CD14-positive monocyte (primary cell): ENCODE results near the gene SLC44A4. TPM values are rescaled to one million over a fixed set of nuclear protein-coding genes. Genes with fewer than 3 reads are reported as not detected.
"Not testable (repeated sequence)": the region's sequence is repeated elsewhere in the genome, so short reads cannot be mapped to it uniquely, and the experiment has no call there.

Source experiments
- DNase-seq, 3 donors: peaks; one replicate each; pipeline ENCODE4 v3.0.0-alpha.2; 2011 to 2022
- H2AFZ ChIP-seq: 2 replicates; pipeline ENCODE4 v1.6.0; 2012; ENCODE audit warnings: mild to moderate bottlenecking, low read depth, low read length, inconsistent platforms; ENCODE audit not compliant: insufficient read depth, poor library complexity, severe bottlenecking
- H3K27ac ChIP-seq, 2 donors: 1 replicate in 1 of 2; 2 replicates in 1 of 2; pipeline ENCODE4 v1.5.1; 2012 to 2013; ENCODE audit warnings: low read length in 2 of 2, control low read depth in 1 of 2, inconsistent platforms in 1 of 2, low read depth in 1 of 2, mild to moderate bottlenecking in 1 of 2
- H3K27me3 ChIP-seq, 2 donors: one replicate each; pipeline versions ENCODE4 v1.6.0 to v1.6.1; 2011 to 2013; ENCODE audit warnings: low read length in 2 of 2; ENCODE audit not compliant: control insufficient read depth in 2 of 2, insufficient read depth in 2 of 2
- H3K36me3 ChIP-seq, 2 donors: replicated peaks in 1 of 2; 1 replicate in 1 of 2; 2 replicates in 1 of 2; pipeline versions ENCODE4 v1.5.1 to v1.6.1; 2012 to 2013; ENCODE audit warnings: low read length in 2 of 2, control low read depth in 1 of 2, inconsistent platforms in 1 of 2, mild to moderate bottlenecking in 1 of 2; ENCODE audit not compliant: insufficient read depth in 2 of 2, control insufficient read depth in 1 of 2
- H3K4me1 ChIP-seq, 2 donors: 1 replicate in 1 of 2; 2 replicates in 1 of 2; pipeline versions ENCODE4 v1.5.1 to v1.6.1; 2012 to 2013; ENCODE audit warnings: low read length in 2 of 2, control low read depth in 1 of 2, inconsistent platforms in 1 of 2, mild to moderate bottlenecking in 1 of 2, moderate library complexity in 1 of 2; ENCODE audit not compliant: insufficient read depth in 2 of 2, control insufficient read depth in 1 of 2
- H3K4me2 ChIP-seq: replicated peaks from 2 replicates; pipeline ENCODE3; 2012; ENCODE audit warnings: low read length, moderate library complexity, mild to moderate bottlenecking; ENCODE audit not compliant: poor library complexity, severe bottlenecking; ENCODE audit errors: extremely low read depth
- H3K4me3 ChIP-seq, 3 experiments: fragments of 200-600 bp in 1 of 3; sonication (generic) in 1 of 3; replicated peaks in 1 of 3; 1 replicate in 2 of 3; 2 replicates in 1 of 3; pipeline ENCODE4 v1.5.1; 2011 to 2013; ENCODE audit warnings: low read length in 3 of 3, mild to moderate bottlenecking in 3 of 3, control low read depth in 2 of 3, low read depth in 2 of 3, inconsistent platforms in 1 of 3, moderate library complexity in 1 of 3
- H3K79me2 ChIP-seq: 2 replicates; pipeline ENCODE4 v1.6.0; 2012; ENCODE audit warnings: mild to moderate bottlenecking, control low read depth, inconsistent platforms, low read length, moderate library complexity; ENCODE audit not compliant: insufficient read depth
- H3K9ac ChIP-seq: 2 replicates; pipeline ENCODE4 v1.6.0; 2017; ENCODE audit warnings: low read length, mild to moderate bottlenecking; ENCODE audit not compliant: insufficient read depth, poor library complexity, severe bottlenecking
- H3K9me3 ChIP-seq, 2 donors: replicated peaks in 1 of 2; 1 replicate in 1 of 2; 2 replicates in 1 of 2; pipeline versions ENCODE4 v1.5.1 to v1.6.1; 2012 to 2013; ENCODE audit warnings: low read length in 2 of 2, control low read depth in 1 of 2; ENCODE audit not compliant: control insufficient read depth in 1 of 2, insufficient read depth in 1 of 2
- H4K20me1 ChIP-seq: 2 replicates; pipeline ENCODE4 v1.6.0; 2012; ENCODE audit warnings: mild to moderate bottlenecking, low read length, control low read depth, moderate library complexity; ENCODE audit not compliant: insufficient read depth
- H3K27ac Mint-ChIP-seq, 7 donors: one replicate each; pipeline ENCODE4 v1.8.0; 2020; ENCODE audit warnings: mild to moderate bottlenecking in 7 of 7, mixed read lengths in 7 of 7, moderate library complexity in 6 of 7, inconsistent platforms in 2 of 7
- H3K27me3 Mint-ChIP-seq, 3 donors: one replicate each; pipeline ENCODE4 v1.8.0; 2021 to 2022; ENCODE audit warnings: low read depth in 3 of 3, mild to moderate bottlenecking in 3 of 3, mixed read lengths in 3 of 3, moderate library complexity in 3 of 3, inconsistent platforms in 1 of 3
- H3K36me3 Mint-ChIP-seq, 2 donors: one replicate each; pipeline ENCODE4 v1.8.0; 2020; ENCODE audit warnings: mixed read lengths in 2 of 2, inconsistent platforms in 1 of 2, mild to moderate bottlenecking in 1 of 2
- H3K4me1 Mint-ChIP-seq: one replicate; pipeline ENCODE4 v1.8.0; 2020; ENCODE audit warnings: mild to moderate bottlenecking, mixed read lengths
- H3K4me3 Mint-ChIP-seq, 2 donors: one replicate each; pipeline ENCODE4 v1.8.0; 2020; ENCODE audit warnings: mild to moderate bottlenecking in 2 of 2, mixed read lengths in 2 of 2, moderate library complexity in 1 of 2
- H3K9me3 Mint-ChIP-seq, 7 donors: one replicate each; pipeline ENCODE4 v1.8.0; 2020 to 2022; ENCODE audit warnings: mixed read lengths in 7 of 7, mild to moderate bottlenecking in 6 of 7, moderate library complexity in 6 of 7, inconsistent platforms in 2 of 7
- WGBS: methylation state at CpG from one replicate; pipeline ENCODE4 v1.1.5; 2013; ENCODE audit warnings: missing lambda C conversion rate; ENCODE audit not compliant: insufficient coverage; 5-methylcytosine and 5-hydroxymethylcytosine counted together
- intact Hi-C, 2 donors: fragments of 100-400 bp; cut with micrococcal nuclease; formaldehyde crosslinking; loops; one replicate each; pipeline versions ENCODE4 v1.15.0 to v1.15.1; 2023
- polyA plus RNA-seq, 3 donors: library from polyadenylated mRNA; depleted of rRNA in 1 of 3; unstranded in 2 of 3; stranded (reverse) in 1 of 3; fragments of 300-500 nt in 2 of 3; fragments of >200 nt in 1 of 3; fragmentation: Illumina TruSeq in 2 of 3; gene quantifications; 1 replicate in 2 of 3; 2 replicates in 1 of 3; pipeline ENCODE4 v1.2.3, GENCODE V29; 2012 to 2021
- TF ChIP-seq, protein P1 (sequence below): fragments of 200-600 bp; IDR thresholded peaks from one replicate; pipeline ENCODE4 v1.8.0; 2022; ENCODE audit warnings: antibody characterized with exemption, mild to moderate bottlenecking

The SLC44A4 gene
- polyA plus RNA-seq, 3 donors, result 0.09 TPM; not detected in 2

GRCh38 chr6:31907158-31907813, 28.5 kb upstream of the SLC44A4 start:
- no peak overlapping the region for H3K4me3 ChIP-seq
- intact Hi-C loops, result loop anchor here in 1 of 2 donors (5.0 kb wide), 1 partner anchor 35 kb away; no protein-coding TSS in a partner anchor
- peak overlapping the region; percentile 14 for H3K4me2 ChIP-seq

GRCh38 chr6:31906727-31907126, 27.9 kb upstream of the SLC44A4 start:
- H3K4me3 ChIP-seq, H3K36me3 Mint-ChIP-seq, H3K9ac ChIP-seq, H3K4me3 Mint-ChIP-seq, DNase-seq, H3K4me2 ChIP-seq, H3K36me3 ChIP-seq, H3K9me3 Mint-ChIP-seq, H3K27me3 ChIP-seq, H4K20me1 ChIP-seq, H3K79me2 ChIP-seq, H2AFZ ChIP-seq, H3K9me3 ChIP-seq, H3K27ac Mint-ChIP-seq, H3K27ac ChIP-seq: not testable (repeated sequence)
- intact Hi-C loops, result loop anchor here in 1 of 2 donors (5.0 kb wide), 1 partner anchor 36 kb away; no protein-coding TSS in a partner anchor
- peaks cover 16 to 19% of the 10 kb centered on the region in 2 donors for H3K4me1 ChIP-seq
- Mint-ChIP-seq H3K27me3 (peaks cover 8 to 29% (median 15%) of the 10 kb centered on the region in 3 donors), H3K4me1 (peaks cover 25% of the 10 kb centered on the region)
- WGBS, result 85% methylated on average over 7 of the region's 8 CpGs

More at GRCh38 chr6:31907158-31907813, 28.5 kb upstream of the SLC44A4 start:
- no peaks in the 10 kb centered on the region for H3K27me3 ChIP-seq
- H4K20me1 ChIP-seq, result no peaks in the 10 kb centered on the region
- peaks cover 0 to 2% (median 0%) of the 10 kb centered on the region in 7 donors for H3K9me3 Mint-ChIP-seq
- no peak overlapping the region for H3K27ac ChIP-seq
- peaks cover 0 to 3% of the 10 kb centered on the region in 2 donors for H3K36me3 Mint-ChIP-seq
- H3K27me3 Mint-ChIP-seq, result peaks cover 8 to 29% (median 15%) of the 10 kb centered on the region in 3 donors
- DNase-seq, result no peak
- H3K79me2 ChIP-seq, result no peaks in the 10 kb centered on the region
- H3K9ac ChIP-seq, result no peak overlapping the region
- no peak overlapping the region for H2AFZ ChIP-seq
- H3K27ac Mint-ChIP-seq, result no peak overlapping the region
- H3K4me1 ChIP-seq, result peaks cover 15 to 17% of the 10 kb centered on the region in 2 donors
- H3K36me3 ChIP-seq, result no peaks in the 10 kb centered on the region
- TF ChIP-seq, protein P1, sequence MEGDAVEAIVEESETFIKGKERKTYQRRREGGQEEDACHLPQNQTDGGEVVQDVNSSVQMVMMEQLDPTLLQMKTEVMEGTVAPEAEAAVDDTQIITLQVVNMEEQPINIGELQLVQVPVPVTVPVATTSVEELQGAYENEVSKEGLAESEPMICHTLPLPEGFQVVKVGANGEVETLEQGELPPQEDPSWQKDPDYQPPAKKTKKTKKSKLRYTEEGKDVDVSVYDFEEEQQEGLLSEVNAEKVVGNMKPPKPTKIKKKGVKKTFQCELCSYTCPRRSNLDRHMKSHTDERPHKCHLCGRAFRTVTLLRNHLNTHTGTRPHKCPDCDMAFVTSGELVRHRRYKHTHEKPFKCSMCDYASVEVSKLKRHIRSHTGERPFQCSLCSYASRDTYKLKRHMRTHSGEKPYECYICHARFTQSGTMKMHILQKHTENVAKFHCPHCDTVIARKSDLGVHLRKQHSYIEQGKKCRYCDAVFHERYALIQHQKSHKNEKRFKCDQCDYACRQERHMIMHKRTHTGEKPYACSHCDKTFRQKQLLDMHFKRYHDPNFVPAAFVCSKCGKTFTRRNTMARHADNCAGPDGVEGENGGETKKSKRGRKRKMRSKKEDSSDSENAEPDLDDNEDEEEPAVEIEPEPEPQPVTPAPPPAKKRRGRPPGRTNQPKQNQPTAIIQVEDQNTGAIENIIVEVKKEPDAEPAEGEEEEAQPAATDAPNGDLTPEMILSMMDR, result no peak
- H3K4me3 Mint-ChIP-seq, result peak overlapping the region in 1 of 2 donors; percentile 67
- no peaks in the 10 kb centered on the region for H3K9me3 ChIP-seq
- 17% methylated on average over 4 of the region's 7 CpGs for WGBS
- H3K4me1 Mint-ChIP-seq, result peaks cover 24% of the 10 kb centered on the region
